Measurements from ENCODE around the gene TMEM51.
A peak's percentile ranks its signal among the peaks of the same experiment; 100 is the strongest.
"Not testable (repeated sequence)": the region's sequence is repeated elsewhere in the genome, so short reads cannot be mapped to it uniquely, and the experiment has no call there.

Gene TMEM51

DNA sequence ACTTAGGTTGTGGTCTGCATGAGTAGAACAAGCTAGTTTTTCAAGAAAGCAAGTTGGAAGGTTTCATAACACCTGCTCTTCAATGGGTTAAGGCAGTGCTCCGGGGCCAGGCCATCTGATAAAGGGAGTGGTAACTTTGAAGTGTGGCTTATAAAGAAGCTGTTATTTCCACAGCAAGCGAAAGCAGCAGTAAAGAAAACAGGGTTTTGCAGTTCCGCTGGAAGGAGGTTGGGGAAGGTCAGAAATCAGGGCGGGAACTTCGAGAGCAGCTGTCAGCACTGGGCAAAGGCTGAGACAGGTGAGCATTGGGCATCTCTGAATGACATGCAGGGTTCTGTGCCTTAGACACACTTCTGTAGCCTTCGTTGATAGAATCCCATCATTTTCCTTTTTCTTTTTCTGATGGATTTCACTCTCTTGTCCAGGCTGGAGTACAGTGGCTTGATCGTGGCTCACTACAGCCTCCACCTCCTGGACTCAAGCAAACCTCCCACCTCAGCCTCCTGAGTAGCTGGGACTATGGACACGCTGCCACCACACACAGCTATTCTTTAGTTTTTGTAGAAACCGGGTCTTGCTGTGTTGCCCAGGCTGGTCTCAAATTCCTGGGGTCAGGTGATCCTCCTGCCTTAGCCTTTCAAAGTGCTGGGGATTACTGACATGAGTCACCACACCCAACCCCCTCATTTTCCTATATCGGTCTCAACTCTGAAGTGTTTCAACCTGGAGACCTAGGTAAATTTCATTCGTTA is 20.5 kb downstream of the TMEM51 start:
- Histone ChIP-seq H3K9ac (ENCODE audit: low read depth, low read length) (no peak overlapping the region), H3K27ac (ENCODE audit: low read length) (no peak overlapping the region), H3K9me3 (ENCODE audit: insufficient read depth, low read depth, low read length) (no peaks in the 10 kb centered on the region), H3K36me3 (ENCODE audit: insufficient read depth, low read depth, low read length) (no peaks in the 10 kb centered on the region), H3K4me1 (ENCODE audit: insufficient read depth, low read length) (peaks cover 5% of the 10 kb centered on the region; the same call in 1 of the 2 replicates), H3K4me3 (ENCODE audit: low read length) (no peak overlapping the region), H3K27me3 (ENCODE audit: insufficient read depth, low read length) (no peaks in the 10 kb centered on the region)

DNA sequence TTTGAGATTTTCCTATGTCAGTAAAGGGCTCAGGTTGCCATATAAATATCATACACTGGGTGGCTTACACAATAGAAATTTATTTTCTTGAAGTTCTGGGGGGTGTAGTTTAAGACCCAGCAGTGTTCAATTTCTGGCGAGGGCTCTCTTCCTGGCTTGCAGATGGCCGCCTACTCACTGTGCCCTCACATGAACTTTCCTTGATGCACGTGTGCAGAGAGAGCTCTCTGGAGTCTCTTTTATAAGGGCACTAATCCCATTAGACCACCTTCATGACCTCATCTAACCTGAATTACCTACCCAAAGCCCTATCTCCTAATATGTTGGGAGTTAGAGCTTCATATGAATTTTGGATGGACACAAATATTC is 21.1 kb downstream of the TMEM51 start:
- peaks cover 6% of the 10 kb centered on the region; the same call in 1 of the 2 replicates for H3K4me1 ChIP-seq (ENCODE audit: insufficient read depth, low read length)
- no peak overlapping the region for H3K27ac ChIP-seq (ENCODE audit: low read length)
- H3K9ac ChIP-seq (ENCODE audit: low read depth, low read length), result no peak overlapping the region
- no peak overlapping the region for H3K4me3 ChIP-seq (ENCODE audit: low read length)
- no peaks in the 10 kb centered on the region for H3K27me3 ChIP-seq (ENCODE audit: insufficient read depth, low read length)
- H3K9me3 ChIP-seq (ENCODE audit: insufficient read depth, low read depth, low read length), result no peaks in the 10 kb centered on the region
- no peaks in the 10 kb centered on the region for H3K36me3 ChIP-seq (ENCODE audit: insufficient read depth, low read depth, low read length)

DNA sequence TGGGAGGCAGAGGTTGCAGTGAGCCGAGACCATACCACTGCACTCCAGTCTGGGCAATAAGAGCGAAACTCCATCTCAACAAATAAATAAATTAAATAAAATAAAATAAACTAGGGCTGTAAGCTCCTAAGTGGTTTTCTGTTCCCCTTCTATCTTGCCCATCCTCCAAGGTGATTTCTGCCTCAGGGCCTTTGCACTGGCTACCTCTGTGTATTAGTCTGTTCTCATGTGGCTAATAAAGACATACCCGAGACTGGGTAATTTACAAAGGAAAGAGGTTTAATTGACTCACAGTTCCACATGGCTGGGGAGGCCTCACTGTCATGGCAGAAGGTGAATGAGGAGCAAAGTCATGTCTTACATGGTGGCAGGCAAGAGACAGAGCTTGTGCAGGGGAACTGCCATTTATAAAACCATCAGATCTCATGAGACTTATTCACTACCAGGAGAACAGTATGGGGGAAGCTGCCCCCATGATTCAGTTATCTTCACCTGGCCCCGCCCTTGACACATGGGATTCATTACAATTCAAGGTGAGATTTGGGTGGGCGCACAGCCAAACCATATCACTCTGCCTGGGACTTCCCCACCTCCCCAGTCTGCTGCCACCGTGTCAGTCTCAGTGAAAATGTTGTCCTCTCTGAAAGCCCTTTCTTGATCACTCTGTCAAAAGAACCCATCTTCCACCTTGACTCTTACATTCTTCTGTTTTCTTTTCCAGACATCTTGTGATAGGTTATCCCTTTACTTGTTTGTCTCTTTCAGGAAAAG is 22.0 kb downstream of the TMEM51 start:
- not testable (repeated sequence) for H3K27ac ChIP-seq (ENCODE audit: low read length); H3K36me3 ChIP-seq (ENCODE audit: insufficient read depth, low read depth, low read length); H3K9me3 ChIP-seq (ENCODE audit: insufficient read depth, low read depth, low read length); H3K9ac ChIP-seq (ENCODE audit: low read depth, low read length); H3K4me3 ChIP-seq (ENCODE audit: low read length); H3K27me3 ChIP-seq (ENCODE audit: insufficient read depth, low read length); H3K4me1 ChIP-seq (ENCODE audit: insufficient read depth, low read length)

DNA sequence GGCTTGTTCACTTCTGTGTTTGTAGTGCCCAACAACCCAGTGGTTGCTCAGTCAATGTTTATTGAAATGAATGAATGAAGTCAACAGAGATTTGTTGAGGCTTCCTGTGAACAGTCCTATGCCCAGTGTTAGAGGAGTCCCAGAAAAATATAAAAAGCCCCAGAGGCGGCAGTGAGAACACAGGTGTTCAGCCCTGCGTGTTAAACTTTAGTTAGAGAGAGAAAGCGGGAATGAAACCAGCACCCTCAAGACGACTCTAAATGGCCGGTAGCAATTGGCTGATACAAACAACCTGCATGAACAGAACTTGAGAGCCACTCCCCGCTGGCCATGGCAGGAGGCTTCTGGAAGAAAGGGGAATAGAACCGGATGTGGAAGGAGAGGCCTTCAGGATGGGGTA is 22.6 kb downstream of the TMEM51 start:
- Histone ChIP-seq H3K9me3 (ENCODE audit: insufficient read depth, low read depth, low read length) (no peaks in the 10 kb centered on the region), H3K27me3 (ENCODE audit: insufficient read depth, low read length) (no peaks in the 10 kb centered on the region), H3K27ac (ENCODE audit: low read length) (no peak overlapping the region), H3K9ac (ENCODE audit: low read depth, low read length) (no peak overlapping the region), H3K4me1 (ENCODE audit: insufficient read depth, low read length) (peaks cover 6% of the 10 kb centered on the region; the same call in 1 of the 2 replicates), H3K36me3 (ENCODE audit: insufficient read depth, low read depth, low read length) (no peaks in the 10 kb centered on the region), H3K4me3 (ENCODE audit: low read length) (no peak overlapping the region)

GRCh38 chr1:15176898-15177665 is 23.5 kb downstream of the TMEM51 start:
- Histone ChIP-seq H3K4me3 (ENCODE audit: low read length) (no peak overlapping the region), H3K36me3 (ENCODE audit: insufficient read depth, low read depth, low read length) (no peaks in the 10 kb centered on the region), H3K27ac (ENCODE audit: low read length) (no peak overlapping the region), H3K9me3 (ENCODE audit: insufficient read depth, low read depth, low read length) (no peaks in the 10 kb centered on the region), H3K4me1 (ENCODE audit: insufficient read depth, low read length) (peaks cover 6% of the 10 kb centered on the region; the same call in 1 of the 2 replicates), H3K9ac (ENCODE audit: low read depth, low read length) (no peak overlapping the region), H3K27me3 (ENCODE audit: insufficient read depth, low read length) (no peaks in the 10 kb centered on the region)

DNA sequence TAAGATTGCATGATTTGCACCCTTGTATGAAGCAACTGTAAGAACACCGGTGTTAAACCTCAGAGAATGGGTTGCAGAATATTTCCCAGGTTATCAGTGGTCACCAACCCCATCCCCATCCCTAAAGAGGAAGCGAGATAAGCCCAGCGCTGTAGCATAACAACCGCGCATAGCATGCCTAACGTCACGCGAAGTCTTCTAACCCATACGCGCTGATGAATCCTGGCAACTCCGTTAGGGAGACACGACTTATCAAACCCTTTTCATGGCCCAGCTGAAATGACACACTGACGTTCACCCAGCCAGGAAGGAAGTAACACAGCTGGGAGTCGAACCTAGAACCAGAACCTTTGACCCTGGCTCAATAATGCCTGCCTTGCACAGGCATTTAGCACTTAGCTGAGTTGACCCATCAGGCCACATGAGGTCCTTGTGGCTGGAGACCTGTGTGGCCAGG is 24.2 kb downstream of the TMEM51 start:
- Histone ChIP-seq H3K4me1 (ENCODE audit: insufficient read depth, low read length) (peaks cover 6% of the 10 kb centered on the region; the same call in 1 of the 2 replicates), H3K9me3 (ENCODE audit: insufficient read depth, low read depth, low read length) (no peaks in the 10 kb centered on the region), H3K36me3 (ENCODE audit: insufficient read depth, low read depth, low read length) (no peaks in the 10 kb centered on the region)

DNA sequence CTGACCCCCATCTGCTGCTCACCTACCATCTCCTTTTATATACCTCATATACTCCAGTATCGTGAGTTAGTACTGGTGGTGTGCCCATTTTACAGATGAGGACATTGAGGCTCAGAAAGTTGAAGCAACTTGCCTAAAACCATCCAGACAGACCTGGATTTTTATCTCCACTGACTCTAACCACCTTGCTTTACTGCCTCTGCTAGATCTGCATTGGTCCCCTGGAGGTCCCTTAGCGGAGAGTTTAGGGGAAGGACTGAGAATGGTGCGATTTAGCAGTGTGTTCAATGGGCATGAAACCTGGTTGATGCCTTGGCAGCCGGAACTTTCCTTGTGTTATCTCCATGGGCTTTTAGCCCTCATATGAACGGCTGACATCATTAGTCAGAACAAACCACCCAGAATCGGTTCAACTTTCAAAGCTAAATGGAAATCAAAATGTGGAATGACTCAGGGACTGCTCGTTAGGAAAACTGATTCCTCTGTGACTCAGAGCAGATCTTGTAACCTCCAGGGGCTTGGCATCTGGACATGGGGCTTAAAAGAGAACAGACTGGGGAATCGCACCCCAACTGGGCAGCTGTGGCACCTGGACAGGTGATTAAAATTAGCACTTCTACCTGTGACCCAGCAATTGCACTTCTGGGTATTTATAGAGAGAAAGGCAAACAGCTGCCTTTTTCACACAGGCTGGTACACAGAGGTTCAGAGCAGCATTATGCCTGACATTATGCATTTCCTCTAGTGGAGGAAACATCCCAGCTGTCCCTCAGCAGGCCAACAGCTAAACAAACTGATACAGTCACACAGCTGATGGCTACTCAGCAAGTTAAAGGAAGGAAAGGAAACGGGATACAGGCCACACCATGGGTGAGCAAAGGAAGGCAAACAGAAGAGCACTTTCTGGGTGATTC is 25.3 kb downstream of the TMEM51 start:
- no peaks in the 10 kb centered on the region for H3K27me3 ChIP-seq (ENCODE audit: insufficient read depth, low read length)
- H3K4me3 ChIP-seq (ENCODE audit: low read length), result no peak overlapping the region
- no peaks in the 10 kb centered on the region for H3K36me3 ChIP-seq (ENCODE audit: insufficient read depth, low read depth, low read length)
- H3K9me3 ChIP-seq (ENCODE audit: insufficient read depth, low read depth, low read length), result no peaks in the 10 kb centered on the region
- H3K27ac ChIP-seq (ENCODE audit: low read length), result peak overlapping the region; percentile 42
- no peak overlapping the region for H3K9ac ChIP-seq (ENCODE audit: low read depth, low read length)
- H3K4me1 ChIP-seq (ENCODE audit: insufficient read depth, low read length), result peaks cover 6% of the 10 kb centered on the region; the same call in 1 of the 2 replicates

More for the DNA sequence above, 24.2 kb downstream of the TMEM51 start:
- H3K4me3 ChIP-seq (ENCODE audit: low read length), result no peak overlapping the region
- H3K27me3 ChIP-seq (ENCODE audit: insufficient read depth, low read length), result no peaks in the 10 kb centered on the region
- no peak overlapping the region for H3K27ac ChIP-seq (ENCODE audit: low read length)
- no peak overlapping the region for H3K9ac ChIP-seq (ENCODE audit: low read depth, low read length)

GRCh38 chr1:15179485-15179883 is 25.9 kb downstream of the TMEM51 start:
- Histone ChIP-seq H3K27ac (ENCODE audit: low read length) (no peak overlapping the region), H3K4me1 (ENCODE audit: insufficient read depth, low read length) (peaks cover 6% of the 10 kb centered on the region; the same call in 1 of the 2 replicates), H3K4me3 (ENCODE audit: low read length) (no peak overlapping the region), H3K9ac (ENCODE audit: low read depth, low read length) (no peak overlapping the region), H3K27me3 (ENCODE audit: insufficient read depth, low read length) (no peaks in the 10 kb centered on the region), H3K36me3 (ENCODE audit: insufficient read depth, low read depth, low read length) (no peaks in the 10 kb centered on the region), H3K9me3 (ENCODE audit: insufficient read depth, low read depth, low read length) (no peaks in the 10 kb centered on the region)

DNA sequence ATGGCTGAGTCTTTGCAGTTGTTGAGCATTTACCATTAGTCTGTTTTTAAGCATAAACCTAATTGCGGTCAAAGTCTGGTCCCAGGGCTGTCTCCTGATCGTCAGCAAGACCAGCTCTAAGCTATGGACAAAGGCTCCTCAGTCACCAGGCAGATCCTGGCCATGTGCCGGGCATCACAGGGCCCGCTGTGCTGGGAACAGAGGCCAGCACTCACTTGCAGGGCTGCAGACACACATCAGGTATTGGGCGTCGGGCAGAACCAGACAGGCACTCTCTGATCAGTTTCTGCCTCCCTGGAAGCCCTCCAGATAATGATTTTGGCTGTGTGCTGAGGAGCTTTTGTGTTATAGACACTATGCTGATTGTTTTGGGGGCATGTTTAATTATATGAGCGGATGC is 26.6 kb downstream of the TMEM51 start:
- H3K27ac ChIP-seq (ENCODE audit: low read length), result no peak overlapping the region

DNA sequence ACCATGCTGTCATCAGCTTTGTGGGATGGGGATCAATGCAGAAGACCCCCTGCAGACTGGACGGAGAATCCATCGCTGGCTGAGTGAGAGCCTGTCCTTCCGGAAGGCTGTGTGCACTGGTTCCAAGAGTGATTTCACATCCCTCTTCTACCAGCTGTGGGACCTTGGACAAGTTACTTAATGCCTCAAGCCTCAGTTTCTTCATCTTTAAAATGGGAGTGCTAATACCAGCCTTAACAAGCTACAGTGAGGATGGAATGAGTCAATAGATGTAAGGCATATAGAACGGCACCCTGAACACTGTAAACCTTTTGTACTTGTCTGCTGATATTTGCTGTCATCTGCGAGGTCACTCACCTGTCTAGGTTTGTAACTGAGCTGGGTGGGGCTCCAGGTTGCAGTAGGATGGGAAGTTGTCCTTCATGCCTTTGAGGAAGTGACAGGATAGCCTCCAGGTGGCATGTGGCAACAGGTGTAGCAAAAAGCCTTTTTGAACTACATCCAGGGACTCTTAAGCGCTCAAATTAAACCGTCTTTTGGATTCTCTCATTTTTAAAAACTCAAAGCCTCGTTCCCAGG is 27.5 kb downstream of the TMEM51 start:
- no peaks in the 10 kb centered on the region for H3K9me3 ChIP-seq (ENCODE audit: insufficient read depth, low read depth, low read length)
- H3K36me3 ChIP-seq (ENCODE audit: insufficient read depth, low read depth, low read length), result no peaks in the 10 kb centered on the region
- peaks cover 6% of the 10 kb centered on the region; the same call in 1 of the 2 replicates for H3K4me1 ChIP-seq (ENCODE audit: insufficient read depth, low read length)
- no peak overlapping the region for H3K27ac ChIP-seq (ENCODE audit: low read length)
- no peak overlapping the region for H3K4me3 ChIP-seq (ENCODE audit: low read length)
- no peak overlapping the region for H3K9ac ChIP-seq (ENCODE audit: low read depth, low read length)
- H3K27me3 ChIP-seq (ENCODE audit: insufficient read depth, low read length), result no peaks in the 10 kb centered on the region

More for the DNA sequence above, 26.6 kb downstream of the TMEM51 start:
- H3K9ac ChIP-seq (ENCODE audit: low read depth, low read length), result no peak overlapping the region
- peaks cover 6% of the 10 kb centered on the region; the same call in 1 of the 2 replicates for H3K4me1 ChIP-seq (ENCODE audit: insufficient read depth, low read length)
- H3K36me3 ChIP-seq (ENCODE audit: insufficient read depth, low read depth, low read length), result no peaks in the 10 kb centered on the region
- no peak overlapping the region for H3K4me3 ChIP-seq (ENCODE audit: low read length)
- no peaks in the 10 kb centered on the region for H3K9me3 ChIP-seq (ENCODE audit: insufficient read depth, low read depth, low read length)
- H3K27me3 ChIP-seq (ENCODE audit: insufficient read depth, low read length), result no peaks in the 10 kb centered on the region
